Measurements from ENCODE around the gene DLG2. TPM values are rescaled to one million over a fixed set of nuclear protein-coding genes. Genes with fewer than 3 reads are reported as not detected.

Gene DLG2
- total RNA-seq, 1 experiment from 2014 or later, result 2.3 TPM

DNA sequence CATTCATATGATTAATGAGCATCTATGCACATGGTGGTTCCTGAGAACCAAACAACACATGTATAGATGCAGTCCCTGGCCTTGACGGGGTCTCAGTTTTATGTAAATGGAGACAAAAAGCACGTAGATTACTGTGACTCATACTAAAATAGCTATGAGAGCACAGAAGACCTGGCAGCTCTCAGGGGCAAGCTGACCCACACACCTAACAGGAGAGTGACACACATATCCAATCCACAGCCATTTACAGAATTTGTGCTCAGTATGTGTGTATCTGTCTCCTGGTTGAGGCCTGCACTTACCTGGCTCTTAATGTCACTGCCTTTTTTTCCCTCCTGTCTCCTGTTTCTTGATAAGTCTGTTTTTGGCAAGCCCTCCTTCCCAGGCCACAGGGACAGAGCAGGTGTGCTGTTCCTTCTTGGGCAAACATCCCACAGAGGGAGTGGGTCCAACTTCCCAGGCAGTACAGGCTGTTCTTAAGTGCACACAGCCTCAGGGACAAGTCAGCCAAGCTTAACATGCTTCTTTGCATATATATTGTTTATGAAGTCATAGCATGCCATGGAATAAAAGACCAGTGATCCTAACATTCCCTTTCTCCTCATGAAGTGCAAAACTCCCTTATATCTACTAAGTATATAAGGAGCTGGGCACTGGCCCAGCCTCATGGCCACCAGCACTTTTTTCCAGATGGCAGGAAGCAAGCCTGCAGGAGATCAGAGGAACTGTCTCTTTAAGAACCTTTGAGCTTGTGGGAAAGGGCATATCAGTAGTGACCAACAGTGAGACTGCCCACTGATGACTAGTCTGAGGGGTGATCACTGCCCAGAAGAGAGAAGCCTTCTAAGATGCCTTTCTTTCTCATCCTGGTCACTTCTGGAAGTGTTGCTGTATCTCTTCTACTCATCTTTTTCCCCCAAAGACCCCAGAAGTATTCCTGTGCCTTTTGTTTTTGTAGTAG is 2216.3 kb downstream of the DLG2 start:
- no peak for DNase-seq (ENCODE audit: low read depth)

DNA sequence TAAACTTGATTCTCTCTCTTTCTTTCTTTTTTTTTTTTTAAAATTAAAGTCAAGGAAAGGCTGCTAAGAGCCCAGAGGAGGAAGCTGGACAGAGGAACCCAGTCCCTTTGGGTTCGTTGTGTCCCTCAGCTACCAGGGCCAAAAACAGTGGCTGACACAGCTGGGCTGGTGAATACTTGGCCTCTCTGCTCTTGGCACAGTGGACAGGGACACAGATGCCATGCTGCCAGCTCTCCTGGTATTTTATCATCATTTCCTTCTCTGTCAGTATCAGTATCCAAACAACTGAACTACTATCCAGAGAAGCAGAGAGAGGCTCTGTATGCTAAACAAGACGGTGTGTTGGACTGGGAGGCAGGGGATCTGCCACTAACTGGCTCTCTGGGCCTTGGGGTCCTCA is 2217.3 kb downstream of the DLG2 start:
- DNase-seq (ENCODE audit: low read depth), result no peak

DNA sequence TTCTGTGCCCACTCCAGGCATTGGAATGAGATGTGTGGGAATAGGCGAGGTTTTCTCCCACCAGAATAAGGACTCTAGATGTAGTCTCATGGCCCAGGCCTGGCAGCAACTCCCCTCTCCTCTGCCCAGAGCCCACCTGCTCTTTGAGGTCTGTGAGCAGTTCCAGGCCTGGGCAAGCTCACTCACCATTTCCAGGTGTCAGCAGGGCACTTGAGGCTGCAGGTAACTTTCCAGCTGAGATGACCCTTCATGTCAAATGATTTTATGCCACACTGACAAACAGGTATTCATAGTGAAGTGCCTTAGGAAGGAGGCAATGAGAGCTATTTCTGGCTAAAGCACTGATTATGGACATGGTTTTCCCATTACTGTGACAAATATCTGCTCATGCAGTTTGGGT is 2217.7 kb downstream of the DLG2 start:
- no peak for DNase-seq (ENCODE audit: low read depth)

DNA sequence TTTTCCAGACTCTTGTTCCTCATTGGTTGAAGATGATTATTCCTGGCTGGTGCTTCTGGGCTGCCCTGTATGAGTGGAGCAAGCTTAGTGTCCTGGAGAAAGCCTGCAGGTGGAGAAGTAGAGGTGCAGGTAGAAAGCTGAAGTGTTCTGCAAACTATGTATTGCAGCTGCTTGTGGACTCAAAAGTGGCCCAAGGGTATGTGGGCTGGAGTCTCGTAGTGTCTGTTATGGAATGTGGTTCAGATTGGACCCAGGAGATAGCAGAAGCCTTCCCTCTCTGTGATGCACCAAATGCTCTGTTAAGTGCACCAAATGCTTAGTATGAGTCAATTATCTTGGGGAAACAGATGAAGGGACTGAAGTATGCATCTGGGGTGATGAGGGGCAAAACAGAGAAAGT is 2218.2 kb downstream of the DLG2 start:
- no peak for DNase-seq (ENCODE audit: low read depth)

Other genes starting within 250 kb of the DLG2 start
- 61.1 and 81.1 TPM in 2 replicates for gene TMEM126B, start 1.2 kb upstream of the DLG2 start, total RNA-seq (2014; rRNA removed; shearing (Covaris generic))
- 64.4 and 105 TPM in 2 replicates for gene TMEM126A, start 20.6 kb upstream of the DLG2 start, total RNA-seq (2014; rRNA removed; shearing (Covaris generic))
- gene CREBZF, start 37.8 kb upstream of the DLG2 start, total RNA-seq (2014; rRNA removed; shearing (Covaris generic)), result 34.3 and 52.9 TPM in 2 replicates
- 1.1 and 1.4 TPM in 2 replicates for gene CCDC89, start 58.9 kb upstream of the DLG2 start, total RNA-seq (2014; rRNA removed; shearing (Covaris generic))
- 28.1 and 59.4 TPM in 2 replicates for gene SYTL2, start 183.8 kb upstream of the DLG2 start, total RNA-seq (2014; rRNA removed; shearing (Covaris generic))
- not detected in 2 replicates for gene CCDC83, start 228.0 kb upstream of the DLG2 start, total RNA-seq (2014; rRNA removed; shearing (Covaris generic))